ENCODE data around the gene RGS3. TPM values are rescaled to one million over a fixed set of nuclear protein-coding genes. Genes with fewer than 3 reads are reported as not detected.

The RGS3 gene
- total RNA-seq, 2 donors from 2014 or later, result 170 to 202 TPM

DNA sequence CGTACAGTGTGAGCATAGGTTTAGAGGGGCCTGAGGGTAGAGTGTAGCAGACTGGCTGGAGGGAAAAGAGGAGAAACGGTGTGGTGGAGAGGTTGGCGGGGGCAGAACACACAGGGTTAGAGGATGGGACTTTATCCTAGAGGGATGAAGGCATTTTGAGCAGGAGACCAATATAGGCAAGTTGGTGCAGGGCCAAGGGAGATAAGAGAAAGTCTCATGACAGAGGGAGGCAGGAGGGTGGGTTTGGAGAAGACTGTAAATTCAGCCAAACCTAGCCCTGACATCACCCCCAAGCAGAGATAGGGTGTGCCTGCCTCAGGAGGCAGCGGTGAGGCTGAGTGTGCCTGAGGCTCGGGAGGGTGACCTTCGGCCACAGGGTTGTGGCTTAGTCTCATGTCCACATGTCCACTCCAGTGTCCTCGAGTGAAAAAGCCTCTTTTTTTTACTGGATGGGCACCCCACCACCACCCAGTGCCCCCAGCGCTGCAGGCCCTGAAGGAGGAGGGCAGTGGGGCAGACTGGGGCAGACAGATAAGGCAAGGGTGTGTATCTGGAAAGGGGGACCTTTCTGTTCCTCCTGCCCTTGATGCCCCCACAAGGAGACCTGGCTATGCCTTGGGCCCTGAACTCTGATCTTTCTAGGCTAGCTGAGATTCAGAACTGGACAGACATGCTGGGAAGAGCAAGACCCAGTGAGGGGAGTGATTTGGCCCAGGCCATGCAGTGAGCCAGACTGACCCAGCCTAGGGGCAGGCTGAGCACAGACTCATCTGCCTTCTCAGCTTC, 108.7 kb downstream of the RGS3 start:
- no peak overlapping the region for H3K4me3 ChIP-seq
- H3K36me3 ChIP-seq, result no peaks in the 10 kb centered on the region
- peak overlapping the region; percentile 0 to 62 for H3K27ac ChIP-seq
- H3K9me3 ChIP-seq, result no peaks in the 10 kb centered on the region
- DNase-seq (ENCODE audit: low spot score) (peak; percentile 1), ATAC-seq (ENCODE audit: insufficient number of reproducible peaks, low FRiP score, low read depth) (no peak)
- H3K4me1 ChIP-seq (ENCODE audit: control insufficient read depth in 1 of 2, low read depth in 2 of 2), result peaks cover 43 to 85% of the 10 kb centered on the region in 2 donors
- H3K27me3 ChIP-seq (replicated peaks; ENCODE audit: insufficient read depth), result no peaks in the 10 kb centered on the region
- TF ChIP-seq, protein P1, sequence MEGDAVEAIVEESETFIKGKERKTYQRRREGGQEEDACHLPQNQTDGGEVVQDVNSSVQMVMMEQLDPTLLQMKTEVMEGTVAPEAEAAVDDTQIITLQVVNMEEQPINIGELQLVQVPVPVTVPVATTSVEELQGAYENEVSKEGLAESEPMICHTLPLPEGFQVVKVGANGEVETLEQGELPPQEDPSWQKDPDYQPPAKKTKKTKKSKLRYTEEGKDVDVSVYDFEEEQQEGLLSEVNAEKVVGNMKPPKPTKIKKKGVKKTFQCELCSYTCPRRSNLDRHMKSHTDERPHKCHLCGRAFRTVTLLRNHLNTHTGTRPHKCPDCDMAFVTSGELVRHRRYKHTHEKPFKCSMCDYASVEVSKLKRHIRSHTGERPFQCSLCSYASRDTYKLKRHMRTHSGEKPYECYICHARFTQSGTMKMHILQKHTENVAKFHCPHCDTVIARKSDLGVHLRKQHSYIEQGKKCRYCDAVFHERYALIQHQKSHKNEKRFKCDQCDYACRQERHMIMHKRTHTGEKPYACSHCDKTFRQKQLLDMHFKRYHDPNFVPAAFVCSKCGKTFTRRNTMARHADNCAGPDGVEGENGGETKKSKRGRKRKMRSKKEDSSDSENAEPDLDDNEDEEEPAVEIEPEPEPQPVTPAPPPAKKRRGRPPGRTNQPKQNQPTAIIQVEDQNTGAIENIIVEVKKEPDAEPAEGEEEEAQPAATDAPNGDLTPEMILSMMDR (IDR thresholded peaks at IDR 0.05), result no peak

DNA sequence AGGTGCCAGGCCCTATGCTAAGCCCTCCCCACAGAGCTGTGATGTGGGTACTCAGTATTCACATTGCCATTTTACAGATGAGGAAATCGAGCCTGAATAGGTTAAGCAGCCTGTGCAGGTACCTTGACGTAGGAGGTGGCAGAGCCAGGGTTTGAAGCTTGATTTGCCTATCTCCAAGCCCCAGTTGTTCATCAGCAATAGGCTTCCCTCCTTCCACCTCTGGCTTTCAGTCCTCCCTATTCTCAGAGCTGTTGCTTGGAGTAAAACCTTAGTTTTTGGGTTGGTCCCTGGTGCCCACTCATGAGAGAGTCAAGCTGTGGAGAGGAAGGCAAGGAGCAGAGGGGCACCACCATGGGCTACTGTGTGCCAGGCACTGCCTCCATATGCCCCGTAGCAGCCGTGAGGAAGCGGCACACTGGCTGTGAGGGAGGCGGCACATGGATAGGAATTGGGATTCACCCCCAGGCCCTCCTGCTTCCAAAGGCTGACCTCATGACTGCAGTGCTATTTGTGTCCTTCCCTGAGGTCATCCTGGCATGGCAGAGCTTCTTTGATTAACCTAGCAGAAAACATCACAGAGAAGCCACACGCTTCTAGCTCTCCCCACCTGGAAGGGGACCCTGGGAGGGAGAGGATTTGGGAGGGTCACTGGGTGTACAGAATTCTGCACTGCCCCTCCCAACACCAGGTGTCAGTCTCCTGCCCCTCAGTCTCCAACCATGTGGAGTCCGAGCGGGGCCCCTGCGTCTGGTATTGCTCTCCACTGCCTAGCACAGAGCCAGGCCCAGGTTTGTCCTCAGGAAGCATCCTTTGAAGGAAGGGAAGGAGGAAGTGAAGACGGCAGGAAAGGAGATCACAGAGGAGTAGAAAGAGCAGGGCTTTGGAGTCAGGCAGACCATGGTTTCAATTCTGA, 109.8 kb downstream of the RGS3 start:
- Histone ChIP-seq H3K36me3 (no peaks in the 10 kb centered on the region), H3K4me3 (peak overlapping the region; percentile 8), H3K4me1 (ENCODE audit: control insufficient read depth in 1 of 2, low read depth in 2 of 2) (peaks cover 44 to 85% of the 10 kb centered on the region in 2 donors), H3K27ac (peak overlapping the region; percentile 0 to 62), H3K9me3 (no peaks in the 10 kb centered on the region), H3K27me3 (replicated peaks; ENCODE audit: insufficient read depth) (no peaks in the 10 kb centered on the region)
- TF ChIP-seq, protein P1 (IDR thresholded peaks at IDR 0.05), result no peak
- ATAC-seq (ENCODE audit: insufficient number of reproducible peaks, low FRiP score, low read depth) (no peak), DNase-seq (ENCODE audit: low spot score) (no peak)

DNA sequence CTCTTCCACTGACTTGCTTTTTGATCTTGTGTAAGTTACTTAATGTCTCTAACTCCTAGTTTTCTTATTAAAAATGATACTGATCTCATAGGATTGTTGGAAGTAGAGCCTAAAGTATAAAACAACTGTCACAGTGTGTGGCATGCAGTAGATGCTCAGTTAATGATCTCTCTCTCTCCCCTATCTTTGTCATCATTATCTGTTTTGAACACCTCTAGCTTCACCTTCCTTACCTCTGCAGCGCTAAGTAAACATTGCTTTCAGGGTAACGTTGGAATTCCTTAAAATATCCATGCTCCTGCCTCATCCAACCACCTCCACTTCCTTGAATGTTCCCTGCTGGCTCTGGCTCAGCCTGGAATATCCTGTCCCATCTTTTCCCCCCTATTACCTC, 110.4 kb downstream of the RGS3 start:
- TF ChIP-seq, protein P1 (IDR thresholded peaks at IDR 0.05), result no peak
- no peak overlapping the region for H3K4me3 ChIP-seq
- peak overlapping the region; percentile 35 to 62 for H3K27ac ChIP-seq
- peaks cover 44 to 85% of the 10 kb centered on the region in 2 donors for H3K4me1 ChIP-seq (ENCODE audit: control insufficient read depth in 1 of 2, low read depth in 2 of 2)
- DNase-seq (ENCODE audit: low spot score) (no peak), ATAC-seq (ENCODE audit: insufficient number of reproducible peaks, low FRiP score, low read depth) (no peak)
- H3K27me3 ChIP-seq (replicated peaks; ENCODE audit: insufficient read depth), result no peaks in the 10 kb centered on the region
- no peaks in the 10 kb centered on the region for H3K9me3 ChIP-seq
- no peaks in the 10 kb centered on the region for H3K36me3 ChIP-seq

DNA sequence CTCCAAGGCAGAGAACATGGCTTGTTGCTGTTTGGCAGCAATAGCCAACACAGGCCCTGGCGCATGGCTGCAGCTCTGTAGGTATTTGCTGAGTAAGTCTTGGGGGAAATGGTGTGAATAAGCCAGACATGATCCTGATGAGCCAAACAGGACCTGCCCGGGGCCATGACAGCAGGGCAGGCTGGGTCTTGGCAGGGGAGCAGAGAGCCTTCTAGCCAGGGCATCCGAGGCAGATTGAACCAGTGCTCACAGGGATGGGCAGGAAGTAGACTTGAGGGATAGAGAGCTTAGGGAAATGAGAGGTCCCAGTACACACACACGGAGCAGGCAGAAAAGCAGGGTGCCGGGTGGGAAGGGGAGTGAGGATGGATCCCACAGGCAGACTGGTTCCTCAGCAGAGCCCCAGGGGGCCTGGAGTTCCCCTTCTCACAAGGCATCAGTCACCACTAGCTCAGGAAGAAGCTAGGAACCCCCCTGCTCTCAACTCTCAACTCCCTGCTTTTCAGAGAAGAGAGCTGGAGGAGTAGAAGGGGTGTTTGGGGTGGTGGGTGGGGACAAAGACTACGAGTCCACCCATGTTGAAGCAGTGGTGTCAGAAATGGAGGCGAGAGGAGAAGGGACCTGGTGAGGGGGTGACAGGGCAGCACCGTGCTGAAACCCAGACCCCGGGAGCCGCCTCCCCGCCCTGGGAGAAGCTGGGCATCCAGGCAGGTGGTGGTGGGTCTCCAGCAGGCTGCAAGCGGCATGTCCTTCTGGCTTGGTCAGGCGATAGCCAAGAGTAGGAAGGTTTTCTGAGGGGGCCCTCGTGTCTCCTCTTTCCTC, 111.1 kb downstream of the RGS3 start:
- DNase-seq (ENCODE audit: low spot score), result no peak
- Histone ChIP-seq H3K27me3 (replicated peaks; ENCODE audit: insufficient read depth) (no peaks in the 10 kb centered on the region), H3K4me1 (ENCODE audit: control insufficient read depth in 1 of 2, low read depth in 2 of 2) (peaks cover 47 to 85% of the 10 kb centered on the region in 2 donors), H3K9me3 (no peaks in the 10 kb centered on the region), H3K36me3 (no peaks in the 10 kb centered on the region), H3K27ac (peak overlapping the region; percentile 35 to 62), H3K4me3 (no peak overlapping the region)
- ATAC-seq (ENCODE audit: insufficient number of reproducible peaks, low FRiP score, low read depth), result no peak
- TF ChIP-seq, protein P1 (IDR thresholded peaks at IDR 0.05), result no peak

Data from thoracic aorta (tissue), 2 donors.